ACHN (cell line): ENCODE measurements around the gene ORAI2.
"Not testable (repeated sequence)": the region's sequence is repeated elsewhere in the genome, so short reads cannot be mapped to it uniquely, and the experiment has no call there.

ENCODE experiments used
- DNase-seq: peaks from one replicate; pipeline ENCODE4 v3.0.0-alpha.2; 2015
- in situ Hi-C: cut with HindIII; loops from 2 replicates; pipeline ENCODE4 v1.10.0; 2017; ENCODE audit warnings: low sequenced_read_pairs, low pct_ligation_motif_present, low pct_unique_long_range_greater_than_20kb

Gene ORAI2

GRCh38 chr7:102436118-102436517 is 2.7 kb downstream of the ORAI2 start:
- no peak for DNase-seq
- in situ Hi-C loops = no loop called here

- DNase-seq = peak; percentile 89
- in situ Hi-C loops = no loop called here
Observed at GRCh38 chr7:102439963-102440795, 6.8 kb downstream of the ORAI2 start.

- no peak for DNase-seq
- in situ Hi-C loops = no loop called here
Observed at GRCh38 chr7:102444961-102445673, 11.7 kb downstream of the ORAI2 start.

GRCh38 chr7:102445674-102446071 is 12.3 kb downstream of the ORAI2 start:
- in situ Hi-C loops = no loop called here
- no peak for DNase-seq

GRCh38 chr7:102446387-102447156 is 13.2 kb downstream of the ORAI2 start:
- no peak for DNase-seq
- in situ Hi-C loops = no loop called here

- in situ Hi-C loops = no loop called here
- DNase-seq = no peak
Observed at GRCh38 chr7:102447311-102447710, 13.9 kb downstream of the ORAI2 start.

- in situ Hi-C loops = no loop called here
Observed at GRCh38 chr7:102449136-102449535, 15.8 kb downstream of the ORAI2 start.

GRCh38 chr7:102450242-102450641 is 16.9 kb downstream of the ORAI2 start:
- in situ Hi-C loops = no loop called here
- DNase-seq = peak; percentile 38

More at GRCh38 chr7:102449136-102449535, 15.8 kb downstream of the ORAI2 start:
- DNase-seq = no peak

GRCh38 chr7:102451371-102452054 is 18.1 kb downstream of the ORAI2 start:
- no peak for DNase-seq
- in situ Hi-C loops = no loop called here

- no peak for DNase-seq
- in situ Hi-C loops = no loop called here
Observed at GRCh38 chr7:102452451-102452850, 19.1 kb downstream of the ORAI2 start.

- DNase-seq = no peak
- in situ Hi-C loops = no loop called here
Observed at GRCh38 chr7:102453319-102453718, 19.9 kb downstream of the ORAI2 start.

- no peak for DNase-seq
- in situ Hi-C loops = no loop called here
Observed at GRCh38 chr7:102454468-102454867, 21.1 kb downstream of the ORAI2 start.

GRCh38 chr7:102454932-102455331 is 21.6 kb downstream of the ORAI2 start:
- DNase-seq, in situ Hi-C loops: not testable (repeated sequence)

- DNase-seq = no peak
- in situ Hi-C loops = no loop called here
Observed at GRCh38 chr7:102455596-102455995, 22.2 kb downstream of the ORAI2 start.

GRCh38 chr7:102456327-102456726 is 23.0 kb downstream of the ORAI2 start:
- no peak for DNase-seq
- in situ Hi-C loops = no loop called here

GRCh38 chr7:102457352-102457924 is 24.1 kb downstream of the ORAI2 start:
- no peak for DNase-seq
- in situ Hi-C loops = no loop called here

- in situ Hi-C loops = no loop called here
Observed at GRCh38 chr7:102459221-102459844, 26.0 kb downstream of the ORAI2 start.

GRCh38 chr7:102460467-102460866 is 27.1 kb downstream of the ORAI2 start:
- DNase-seq = no peak
- in situ Hi-C loops = no loop called here

More at GRCh38 chr7:102459221-102459844, 26.0 kb downstream of the ORAI2 start:
- no peak for DNase-seq
